Liver (tissue), 9 donors: ENCODE data around the gene SCN2A. TPM values are rescaled to one million over a fixed set of nuclear protein-coding genes. Genes with fewer than 3 reads are reported as not detected.

ENCODE experiments used
- DNase-seq: peaks from one replicate; pipeline ENCODE4 v3.0.0-alpha.2; 2017; ENCODE audit warnings: low spot score
- H3K27ac ChIP-seq, 2 donors: one replicate each; pipeline ENCODE4 v1.7.0; 2013; ENCODE audit warnings: inconsistent platforms in 2 of 2, low read length in 2 of 2, control low read depth in 1 of 2, low read depth in 1 of 2, mild to moderate bottlenecking in 1 of 2
- H3K27me3 ChIP-seq, 4 donors: one replicate each; pipeline versions ENCODE4 v1.6.1 to v1.7.0; 2013; ENCODE audit warnings: low read length in 3 of 4, inconsistent platforms in 1 of 4, mild to moderate bottlenecking in 1 of 4, moderate library complexity in 1 of 4; ENCODE audit not compliant: control insufficient read depth in 4 of 4, insufficient read depth in 4 of 4
- H3K36me3 ChIP-seq, 4 donors: one replicate each; pipeline versions ENCODE4 v1.6.1 to v1.7.0; 2013; ENCODE audit warnings: low read length in 3 of 4, mild to moderate bottlenecking in 3 of 4, low read depth in 1 of 4, moderate library complexity in 1 of 4; ENCODE audit not compliant: control insufficient read depth in 4 of 4, insufficient read depth in 3 of 4
- H3K4me1 ChIP-seq, 4 donors: one replicate each; pipeline versions ENCODE4 v1.6.1 to v1.7.0; 2013; ENCODE audit warnings: low read length in 3 of 4, mild to moderate bottlenecking in 3 of 4, moderate library complexity in 1 of 4; ENCODE audit not compliant: control insufficient read depth in 4 of 4, insufficient read depth in 4 of 4
- H3K4me3 ChIP-seq, 3 donors: one replicate each; pipeline versions ENCODE4 v1.6.1 to v1.7.0; 2013; ENCODE audit warnings: low read length in 3 of 3, control low read depth in 1 of 3, low read depth in 1 of 3, mild to moderate bottlenecking in 1 of 3
- H3K9ac ChIP-seq, 2 donors: one replicate each; pipeline ENCODE4 v1.7.0; 2013; ENCODE audit warnings: low read length in 2 of 2, mild to moderate bottlenecking in 2 of 2, moderate library complexity in 2 of 2, control low read depth in 1 of 2, low read depth in 1 of 2
- H3K9me3 ChIP-seq, 4 donors: one replicate each; pipeline versions ENCODE4 v1.6.1 to v1.7.0; 2013; ENCODE audit warnings: low read length in 3 of 4; ENCODE audit not compliant: control insufficient read depth in 4 of 4
- ATF3 ChIP-seq: IDR thresholded peaks from 2 replicates; pipeline ENCODE4 v1.6.1; 2016; ENCODE audit warnings: antibody characterized with exemption
- CTCF ChIP-seq: fragments of 150-350 bp; IDR thresholded peaks from 2 replicates; pipeline ENCODE4 v1.5.1; 2017; ENCODE audit warnings: improper control_type of control experiment, low read depth, low read length; ENCODE audit not compliant: missing input control
- EGR1 ChIP-seq, 2 donors: IDR thresholded peaks; 2 replicates each; pipeline ENCODE4 v1.6.1; 2016 to 2018; ENCODE audit warnings: antibody characterized with exemption in 2 of 2, low read depth in 2 of 2
- FOXA2 ChIP-seq: IDR thresholded peaks from 2 replicates; pipeline ENCODE4 v1.6.1; 2016; ENCODE audit warnings: antibody characterized with exemption
- HNF4A ChIP-seq, 2 donors: conservative IDR thresholded peaks; 2 replicates each; pipeline ENCODE4 v1.6.1; 2016; ENCODE audit warnings: antibody characterized with exemption in 2 of 2, mild to moderate bottlenecking in 2 of 2
- HNF4G ChIP-seq: IDR thresholded peaks from 2 replicates; pipeline ENCODE4 v1.6.1; 2016; ENCODE audit warnings: antibody characterized with exemption
- MAX ChIP-seq: IDR thresholded peaks from 2 replicates; pipeline ENCODE4 v1.6.1; 2016; ENCODE audit warnings: antibody characterized with exemption
- REST ChIP-seq: IDR thresholded peaks from 2 replicates; pipeline ENCODE4 v1.6.1; 2016; ENCODE audit warnings: antibody characterized with exemption, mild to moderate bottlenecking
- RXRA ChIP-seq, 2 donors: IDR thresholded peaks; 2 replicates each; pipeline ENCODE4 v1.6.1; 2017 to 2018; ENCODE audit warnings: antibody characterized with exemption in 2 of 2, mild to moderate bottlenecking in 1 of 2
- SP1 ChIP-seq: IDR thresholded peaks from 2 replicates; pipeline ENCODE4 v1.6.1; 2018; ENCODE audit warnings: antibody characterized with exemption, mild to moderate bottlenecking
- TAF1 ChIP-seq: conservative IDR thresholded peaks from 2 replicates; pipeline ENCODE4 v1.6.1; 2016; ENCODE audit warnings: antibody characterized with exemption, mild to moderate bottlenecking
- YY1 ChIP-seq: IDR thresholded peaks from 2 replicates; pipeline ENCODE4 v1.6.1; 2016; ENCODE audit warnings: antibody characterized with exemption, mild to moderate bottlenecking
- ZBTB33 ChIP-seq: IDR thresholded peaks from 2 replicates; pipeline ENCODE4 v1.6.1; 2016; ENCODE audit warnings: antibody characterized with exemption
- WGBS: extraction: QIAGEN DNeasy Blood & Tissue Kit; methylation state at CpG from one replicate; pipeline ENCODE4 v1.1.7; 2013; 5-methylcytosine and 5-hydroxymethylcytosine counted together
- polyA plus RNA-seq, 2 donors: library from polyadenylated mRNA; stranded (reverse) in 1 of 2; unstranded in 1 of 2; fragments of 200-250 nt in 1 of 2; fragments of >200 nt in 1 of 2; fragmentation: Nextera tagmentation in 1 of 2; extraction: Ambion mirVana in 1 of 2; gene quantifications; one replicate each; pipeline versions ENCODE4 v1.2.1 to v1.2.3, GENCODE V29; 2013 to 2015
- total RNA-seq, 2 donors: library from RNA; depleted of rRNA; stranded (reverse); fragments of >200 nt; gene quantifications; one replicate each; pipeline ENCODE4 v1.2.3, GENCODE V29; 2014
- donor health status: healthy.
- donor health status: healthy.
- donor health status: healthy.
- donor health status: healthy.
- donor health status: healthy.

The SCN2A gene
- total and polyA plus RNA-seq, 4 donors = 0.01 to 0.33 (median 0.05) TPM

- no peaks in the 10 kb centered on the region for H3K27me3 ChIP-seq
- no peaks in the 10 kb centered on the region for H3K9me3 ChIP-seq
- H3K4me1 ChIP-seq = no peaks in the 10 kb centered on the region
- H3K9ac ChIP-seq = no peak overlapping the region
- H3K4me3 ChIP-seq = no peak overlapping the region
- H3K36me3 ChIP-seq = no peaks in the 10 kb centered on the region
- no peak for TF ChIP-seq HNF4G
- no peak for TF ChIP-seq YY1
- no peak for TF ChIP-seq HNF4A (conservative IDR thresholded peaks at IDR 0.05)
- TF ChIP-seq TAF1 = no peak
- no peak for TF ChIP-seq ATF3
- TF ChIP-seq FOXA2 = no peak
- no peak for TF ChIP-seq EGR1 (IDR thresholded peaks at IDR 0.05; ENCODE audit: low read depth in 2 of 2)
- TF ChIP-seq MAX = no peak
- TF ChIP-seq SP1 = no peak
- no peak for TF ChIP-seq CTCF
- no peak for DNase-seq
- H3K27ac ChIP-seq = no peak overlapping the region
- WGBS = 77% methylated on average over 1 of the region's 1 CpG
These were observed 189.7 kb downstream of the SCN2A start for GRCh38 chr2:165428926-165429325.

GRCh38 chr2:165431014-165431413, 191.8 kb downstream of the SCN2A start:
- Histone ChIP-seq H3K27ac (no peak overlapping the region), H3K9me3 (no peaks in the 10 kb centered on the region), H3K9ac (no peak overlapping the region), H3K36me3 (no peaks in the 10 kb centered on the region), H3K4me1 (no peaks in the 10 kb centered on the region), H3K4me3 (no peak overlapping the region), H3K27me3 (no peaks in the 10 kb centered on the region)
- TF ChIP-seq REST = no peak
- TF ChIP-seq CTCF = no peak
- TF ChIP-seq EGR1 (IDR thresholded peaks at IDR 0.05; ENCODE audit: low read depth in 2 of 2) = no peak
- no peak for TF ChIP-seq TAF1
- TF ChIP-seq HNF4A (conservative IDR thresholded peaks at IDR 0.05) = no peak
- TF ChIP-seq ZBTB33 = no peak
- no peak for TF ChIP-seq ATF3
- TF ChIP-seq RXRA (IDR thresholded peaks at IDR 0.05) = no peak
- TF ChIP-seq HNF4G = no peak
- no peak for TF ChIP-seq MAX
- DNase-seq = no peak
